HCT116 (cell line): ENCODE results near the gene KRTAP12-4. TPM values are rescaled to one million over a fixed set of nuclear protein-coding genes. Genes with fewer than 3 reads are reported as not detected.
"Not testable (repeated sequence)": the region's sequence is repeated elsewhere in the genome, so short reads cannot be mapped to it uniquely, and the experiment has no call there.

Source experiments
- ATAC-seq: fragments of 200-7000 bp; cut with Tn5 transposase; 2 replicates; pipeline ENCODE4 v1.9.1; 2020; ENCODE audit warnings: mild to moderate bottlenecking, moderate library complexity
- BruUV-seq: library from RNA; stranded (reverse); fragments of 400-500 nt; replicated peaks from 2 replicates; lab custom pipeline; 2021; lab: Mats Ljungman, UMichigan
- CTCF ChIA-PET: fragments of 300-600 bp; sonication (Branson Sonifier 250); formaldehyde crosslinking; loops from one replicate; lab custom pipeline; 2021; ENCODE audit warnings: antibody characterized with exemption; lab: Charles Lee
- POLR2A ChIA-PET: fragments of 300-600, 350-600 bp; sonication (Branson Sonifier 250); formaldehyde crosslinking; loops from one replicate; lab custom pipeline; 2021; ENCODE audit warnings: antibody characterized with exemption; lab: Charles Lee
- RAD21 ChIA-PET, 2 experiments: fragments of 300-600 bp; sonication (Branson Sonifier 250); formaldehyde crosslinking; loops; one replicate each; lab custom pipeline; 2023; ENCODE audit warnings: low total read pairs in 2 of 2; ENCODE audit not compliant: uncharacterized antibody in 2 of 2, unreplicated experiment in 2 of 2, low non-redundant PET in 1 of 2; lab: Charles Lee
- DNase-seq: peaks from one replicate; pipeline ENCODE4 v3.0.0-alpha.2; 2010; ENCODE audit warnings: low read depth, low spot score
- H2AFZ ChIP-seq: fragments of 200-600 bp; shearing (Covaris generic), sonication (generic); 2 replicates; pipeline ENCODE4 v1.6.1; 2017; ENCODE audit warnings: low read depth, mixed run types, mixed read lengths, antibody characterized with exemption, low read length; ENCODE audit not compliant: poor library complexity, severe bottlenecking
- H3K27ac ChIP-seq: 2 replicates; pipeline ENCODE4 v1.5.1; 2012; ENCODE audit warnings: low read depth, low read length
- H3K27me3 ChIP-seq: fragments of 200-600 bp; sonication (generic); 2 replicates; pipeline ENCODE4 v1.6.1; 2016; ENCODE audit warnings: mixed run types, low read length, mixed read lengths; ENCODE audit not compliant: insufficient read depth
- H3K36me3 ChIP-seq, 2 experiments: fragments of 200-500 bp in 1 of 2; fragments of 200-600 bp in 1 of 2; sonication (Bioruptor generic) in 1 of 2; sonication (generic) in 1 of 2; 2 replicates each; pipeline versions ENCODE4 v1.5.1 to v1.6.1; 2014 to 2016; ENCODE audit warnings: low read length in 2 of 2, inconsistent platforms in 1 of 2, mixed read lengths in 1 of 2, mixed run types in 1 of 2; ENCODE audit not compliant: insufficient read depth in 2 of 2, control insufficient read depth in 1 of 2
- H3K4me1 ChIP-seq, 2 experiments: fragments of 200-600 bp in 1 of 2; sonication (generic) in 1 of 2; 2 replicates each; pipeline versions ENCODE4 v1.5.1 to v1.6.1; 2012 to 2017; ENCODE audit warnings: low read length in 2 of 2, inconsistent platforms in 1 of 2, mild to moderate bottlenecking in 1 of 2, mixed read lengths in 1 of 2, mixed run types in 1 of 2, moderate library complexity in 1 of 2; ENCODE audit not compliant: insufficient read depth in 2 of 2, control insufficient read depth in 1 of 2
- H3K4me2 ChIP-seq: fragments of 200-600 bp; sonication (generic); 2 replicates; pipeline ENCODE4 v1.6.1; 2017; ENCODE audit warnings: mixed run types, low read length, mixed read lengths
- H3K4me3 ChIP-seq, 2 experiments: fragments of 200-600 bp in 1 of 2; sonication (generic) in 1 of 2; replicated peaks in 1 of 2; 2 replicates each; pipeline ENCODE4 v1.5.1; 2011 to 2016; ENCODE audit warnings: low read length in 2 of 2, control low read depth in 1 of 2, low read depth in 1 of 2, mild to moderate bottlenecking in 1 of 2, mixed read lengths in 1 of 2, mixed run types in 1 of 2
- H3K79me2 ChIP-seq: fragments of 200-600 bp; sonication (generic); 2 replicates; pipeline ENCODE4 v1.6.1; 2017; ENCODE audit warnings: mild to moderate bottlenecking, mixed run types, low read length, moderate library complexity, mixed read lengths; ENCODE audit not compliant: insufficient read depth
- H3K9ac ChIP-seq: fragments of 200-600 bp; sonication (generic); 2 replicates; pipeline ENCODE4 v1.6.1; 2016; ENCODE audit warnings: low read length, mixed read lengths
- H3K9me2 ChIP-seq: fragments of 200-600 bp; sonication (generic), shearing (Covaris generic); 2 replicates; pipeline ENCODE4 v1.6.1; 2017; ENCODE audit warnings: mixed run types, mild to moderate bottlenecking, moderate library complexity; ENCODE audit not compliant: insufficient read depth
- H3K9me3 ChIP-seq, 2 experiments: fragments of 200-500 bp in 1 of 2; fragments of 200-600 bp in 1 of 2; sonication (Bioruptor generic) in 1 of 2; sonication (generic) in 1 of 2; 2 replicates each; pipeline ENCODE4 v1.6.1; 2014 to 2017; ENCODE audit warnings: low read length in 2 of 2, mixed read lengths in 2 of 2, inconsistent platforms in 1 of 2, low read depth in 1 of 2, mild to moderate bottlenecking in 1 of 2, mixed run types in 1 of 2, moderate library complexity in 1 of 2; ENCODE audit not compliant: control insufficient read depth in 1 of 2, insufficient read depth in 1 of 2
- H4K20me1 ChIP-seq: fragments of 200-600 bp; sonication (generic), shearing (Covaris generic); 2 replicates; pipeline ENCODE4 v1.6.1; 2017; ENCODE audit warnings: mixed run types, mild to moderate bottlenecking, moderate library complexity; ENCODE audit not compliant: insufficient read depth
- JUND ChIP-seq: IDR thresholded peaks from 2 replicates; pipeline ENCODE4 v1.6.1; 2012
- POLR2AphosphoS5 ChIP-seq: IDR thresholded peaks from 2 replicates; pipeline ENCODE4 v1.6.1; 2011; ENCODE audit warnings: mild to moderate bottlenecking, low read depth, low read length, moderate library complexity
- SIN3A ChIP-seq: IDR thresholded peaks from 2 replicates; pipeline ENCODE4 v1.6.1; 2012; ENCODE audit warnings: low read depth
- SRF ChIP-seq: IDR thresholded peaks from 2 replicates; pipeline ENCODE4 v1.6.1; 2012; ENCODE audit warnings: low read depth
- intact Hi-C: fragments of 100-400 bp; cut with micrococcal nuclease; formaldehyde crosslinking; loops from 2 replicates; pipeline ENCODE4 v1.10.0; 2022
- total RNA-seq: library from RNA; stranded (reverse); gene quantifications from one replicate; pipeline ENCODE4 v1.2.1, GENCODE V29; 2021; ENCODE audit not compliant: unreplicated experiment
- TF ChIP-seq, protein P1 (sequence below): IDR thresholded peaks from 2 replicates; pipeline ENCODE4 v1.6.1; 2012

The KRTAP12-4 gene
- total RNA-seq, 1 experiment from 2014 or later, result not detected

- Histone ChIP-seq H3K4me1 (no peaks in the 10 kb centered on the region), H3K9me3 (peaks cover 6 to 8% of the 10 kb centered on the region in 2 experiments; a peak in 2 of 4 replicates), H3K27ac (no peak overlapping the region), H3K9me2 (no peaks in the 10 kb centered on the region), H3K27me3 (peaks cover 6% of the 10 kb centered on the region; the same call in 1 of the 2 replicates), H3K36me3 (no peaks in the 10 kb centered on the region), H2AFZ (no peak overlapping the region), H3K79me2 (no peaks in the 10 kb centered on the region), H3K4me3 (no peak overlapping the region), H4K20me1 (no peaks in the 10 kb centered on the region), H3K4me2 (no peak overlapping the region), H3K9ac (no peak overlapping the region)
- ChIA-PET RAD21 (no interaction called here), CTCF (no interaction called here), POLR2A (no interaction called here)
- DNase-seq (no peak), ATAC-seq (no peak)
- BruUV-seq, result no TSS peak
- TF ChIP-seq, protein P1, sequence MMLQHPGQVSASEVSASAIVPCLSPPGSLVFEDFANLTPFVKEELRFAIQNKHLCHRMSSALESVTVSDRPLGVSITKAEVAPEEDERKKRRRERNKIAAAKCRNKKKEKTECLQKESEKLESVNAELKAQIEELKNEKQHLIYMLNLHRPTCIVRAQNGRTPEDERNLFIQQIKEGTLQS, result no peak
- no peak for TF ChIP-seq SIN3A
- no peak for TF ChIP-seq POLR2AphosphoS5
- no peak for TF ChIP-seq SRF
- TF ChIP-seq JUND, result no peak
- intact Hi-C loops, result no loop called here
These were observed 15.2 kb downstream of the KRTAP12-4 start for GRCh38 chr21:44639331-44639655.

- H3K4me2 ChIP-seq, RAD21 ChIA-PET, H4K20me1 ChIP-seq, CTCF ChIA-PET, BruUV-seq, ATAC-seq, H3K9me2 ChIP-seq, intact Hi-C loops, DNase-seq, H3K79me2 ChIP-seq, H3K4me1 ChIP-seq, H3K27ac ChIP-seq, H3K9me3 ChIP-seq, H3K27me3 ChIP-seq, H2AFZ ChIP-seq, POLR2A ChIA-PET, H3K9ac ChIP-seq, H3K36me3 ChIP-seq, H3K4me3 ChIP-seq: not testable (repeated sequence)
These were observed 15.7 kb downstream of the KRTAP12-4 start for GRCh38 chr21:44638506-44639330.

DNA sequence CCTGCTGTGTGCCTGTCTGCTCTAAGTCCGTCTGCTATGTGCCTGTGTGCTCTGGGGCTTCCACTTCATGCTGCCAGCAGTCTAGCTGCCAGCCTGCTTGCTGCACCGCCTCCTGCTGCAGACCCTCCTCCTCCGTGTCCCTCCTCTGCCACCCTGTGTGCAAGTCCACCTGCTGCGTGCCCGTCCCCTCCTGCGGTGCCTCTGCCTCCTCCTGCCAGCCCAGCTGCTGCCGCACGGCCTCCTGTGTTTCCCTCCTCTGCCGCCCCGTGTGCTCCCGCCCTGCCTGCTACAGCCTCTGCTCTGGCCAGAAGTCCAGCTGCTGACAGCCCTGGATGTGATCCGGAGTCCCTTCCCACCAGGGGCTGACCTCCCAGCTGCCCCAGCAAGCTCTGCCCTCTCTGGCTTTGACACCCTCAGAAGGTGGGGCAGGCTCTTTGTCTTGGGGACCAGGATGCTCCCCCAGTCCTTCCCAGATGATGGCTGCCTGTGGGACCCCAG lies 16.6 kb downstream of the KRTAP12-4 start:
- ATAC-seq, intact Hi-C loops, H3K9me3 ChIP-seq, H2AFZ ChIP-seq, H3K4me3 ChIP-seq, H3K4me2 ChIP-seq, H3K9me2 ChIP-seq, DNase-seq, POLR2A ChIA-PET, H3K9ac ChIP-seq, H3K79me2 ChIP-seq, H3K27me3 ChIP-seq, CTCF ChIA-PET, BruUV-seq, H4K20me1 ChIP-seq, H3K36me3 ChIP-seq, H3K27ac ChIP-seq, RAD21 ChIA-PET, H3K4me1 ChIP-seq: not testable (repeated sequence)
